GM21515 (cell line): ENCODE data around the gene MSRB3.

Experiments
- ATAC-seq: cut with Tn5 transposase; IDR thresholded peaks from one replicate; pipeline ENCODE4 v1.9.1; 2021; ENCODE audit not compliant: unreplicated experiment

The MSRB3 gene

GRCh38 chr12:65324056-65324455 lies 45.6 kb downstream of the MSRB3 start:
- ATAC-seq: no peak

DNA sequence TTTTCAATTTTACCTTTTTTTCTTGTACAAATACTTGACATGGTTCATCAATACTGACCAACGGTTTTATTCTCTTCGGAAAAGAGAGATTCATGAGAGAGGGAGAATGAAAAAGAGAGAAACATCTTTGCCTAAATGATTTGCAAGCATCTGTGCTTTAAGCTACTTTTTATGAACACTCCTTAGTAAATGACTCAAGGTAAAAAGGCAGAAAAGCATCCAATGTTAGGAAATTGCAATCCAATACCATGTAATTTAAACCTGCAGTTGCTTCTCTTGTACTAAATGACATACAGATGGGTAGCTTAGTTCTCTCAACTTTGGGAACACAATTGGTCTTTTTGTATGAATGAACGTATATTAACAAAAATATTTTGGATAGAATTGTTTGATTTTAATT lies 46.1 kb downstream of the MSRB3 start:
- ATAC-seq: no peak

- no peak for ATAC-seq
Measured at GRCh38 chr12:65325183-65325582, 46.7 kb downstream of the MSRB3 start.

GRCh38 chr12:65326616-65327015 lies 48.1 kb downstream of the MSRB3 start:
- ATAC-seq: no peak

DNA sequence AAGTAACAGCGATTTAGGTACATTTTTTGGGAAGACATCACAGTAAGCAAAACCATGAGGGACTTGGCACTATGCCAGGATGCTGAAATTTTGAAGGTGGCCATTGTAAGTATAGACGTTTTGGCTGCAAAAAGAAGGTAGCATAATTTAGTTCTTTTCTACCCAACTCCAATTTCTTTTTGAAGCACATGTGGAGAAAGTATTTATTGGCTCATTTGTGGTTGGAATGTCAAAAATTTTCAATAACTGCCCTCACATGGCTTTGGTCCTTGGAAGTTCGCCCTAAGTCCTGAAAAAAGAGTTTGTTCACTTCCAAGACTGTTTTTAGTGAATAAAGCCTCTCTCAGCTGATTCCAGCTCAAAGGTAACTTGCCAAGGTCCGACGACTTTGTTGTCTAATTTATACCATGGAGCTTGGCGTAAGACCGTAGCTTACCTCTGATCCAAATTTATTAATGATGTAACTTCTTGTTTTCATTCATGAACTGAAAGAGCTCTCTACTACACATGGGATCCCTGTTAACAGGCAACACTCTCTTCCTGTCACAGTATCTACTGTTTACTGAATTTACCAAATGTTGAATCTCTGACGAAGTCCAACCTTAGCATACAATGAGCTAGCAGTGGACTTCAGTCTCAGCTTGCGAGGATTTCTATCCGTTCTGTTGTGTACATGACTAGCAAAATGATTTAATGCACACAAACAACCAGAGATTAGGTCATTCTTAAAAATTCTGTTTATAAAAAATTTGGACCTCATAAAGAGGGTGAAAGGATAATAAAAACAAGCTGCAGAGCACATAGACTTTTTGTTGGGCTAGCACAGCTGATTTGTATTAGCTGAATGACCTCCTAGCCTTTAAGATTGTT lies 49.0 kb downstream of the MSRB3 start:
- ATAC-seq: no peak

DNA sequence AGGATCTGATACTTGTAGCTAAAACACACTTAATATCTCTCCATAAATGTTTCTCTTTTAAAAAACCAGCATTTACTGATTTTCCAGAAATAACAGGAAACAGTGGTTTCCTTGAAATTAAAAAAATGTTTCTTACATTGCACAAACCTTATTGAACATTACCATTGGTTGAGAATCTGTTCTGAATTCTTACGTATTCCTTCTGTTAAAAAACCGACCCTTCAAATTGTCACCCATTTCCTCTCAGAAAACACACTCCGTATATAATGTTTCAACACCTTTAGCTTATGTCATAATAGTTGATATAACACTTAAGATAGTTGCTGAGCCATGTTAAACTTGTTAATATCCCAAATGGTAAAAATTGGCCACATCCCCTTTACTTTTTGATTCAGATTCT lies 51.2 kb downstream of the MSRB3 start:
- no peak for ATAC-seq

GRCh38 chr12:65330331-65330730 lies 51.8 kb downstream of the MSRB3 start:
- ATAC-seq: no peak

DNA sequence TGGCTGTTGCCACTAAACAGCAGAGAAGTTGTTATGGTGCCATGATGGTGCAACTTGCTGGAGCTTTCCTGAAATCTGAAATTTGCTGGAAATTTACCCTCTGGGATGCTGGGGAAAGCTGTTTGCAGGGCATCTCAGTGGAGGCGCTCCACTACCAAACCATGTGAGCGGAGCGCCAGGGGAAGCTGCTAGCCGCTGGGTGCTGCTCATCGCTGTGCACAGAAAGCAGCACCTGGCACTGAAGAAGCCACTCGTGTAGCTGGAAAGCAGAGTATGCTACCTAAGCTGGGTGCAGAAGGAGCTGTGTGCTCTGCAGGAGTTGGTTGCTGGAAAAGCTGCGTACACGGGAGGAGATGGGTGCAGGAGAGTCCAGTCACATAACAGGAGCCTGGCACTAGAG lies 53.0 kb downstream of the MSRB3 start:
- ATAC-seq: no peak

DNA sequence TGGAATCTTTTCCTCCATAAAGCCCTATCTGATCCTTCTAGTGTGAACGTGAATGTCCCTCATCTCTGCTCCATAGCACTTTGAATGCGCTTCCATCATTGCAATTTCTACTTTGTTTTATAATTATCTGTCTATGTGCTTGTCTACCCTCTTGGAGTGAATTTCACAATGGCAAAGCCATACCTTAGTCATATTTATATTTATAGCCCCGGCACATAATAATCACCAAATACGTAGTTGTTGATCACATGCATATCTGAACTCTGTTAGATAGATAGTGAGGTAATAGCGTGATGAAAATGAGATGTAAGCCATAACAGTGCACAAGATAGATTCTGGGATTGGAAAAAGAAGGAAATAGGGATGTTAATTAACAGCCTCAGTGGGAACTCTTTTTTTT lies 55.2 kb downstream of the MSRB3 start:
- ATAC-seq: no peak

DNA sequence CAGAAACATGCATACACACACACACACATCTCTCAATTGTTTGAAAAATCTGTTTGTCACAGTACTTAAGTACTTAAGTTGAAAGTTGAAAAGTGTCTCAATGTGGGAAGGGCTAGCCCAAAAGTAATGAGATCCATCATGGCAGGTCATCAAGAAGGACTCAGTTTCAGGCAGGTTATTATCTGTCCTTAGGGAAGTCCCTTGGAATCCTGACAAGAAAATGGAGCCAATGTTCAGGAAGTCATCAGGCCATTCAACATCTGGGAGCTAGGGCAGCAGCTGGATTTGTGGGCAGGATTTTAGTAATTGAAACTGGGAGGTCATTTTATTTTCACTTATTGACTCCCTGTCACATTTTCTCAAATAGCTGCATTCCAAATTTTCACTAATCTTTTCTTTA lies 56.0 kb downstream of the MSRB3 start:
- no peak for ATAC-seq

GRCh38 chr12:65335021-65335714 lies 56.7 kb downstream of the MSRB3 start:
- ATAC-seq: no peak

GRCh38 chr12:65335981-65336380 lies 57.5 kb downstream of the MSRB3 start:
- no peak for ATAC-seq

GRCh38 chr12:65339161-65339560 lies 60.7 kb downstream of the MSRB3 start:
- no peak for ATAC-seq

DNA sequence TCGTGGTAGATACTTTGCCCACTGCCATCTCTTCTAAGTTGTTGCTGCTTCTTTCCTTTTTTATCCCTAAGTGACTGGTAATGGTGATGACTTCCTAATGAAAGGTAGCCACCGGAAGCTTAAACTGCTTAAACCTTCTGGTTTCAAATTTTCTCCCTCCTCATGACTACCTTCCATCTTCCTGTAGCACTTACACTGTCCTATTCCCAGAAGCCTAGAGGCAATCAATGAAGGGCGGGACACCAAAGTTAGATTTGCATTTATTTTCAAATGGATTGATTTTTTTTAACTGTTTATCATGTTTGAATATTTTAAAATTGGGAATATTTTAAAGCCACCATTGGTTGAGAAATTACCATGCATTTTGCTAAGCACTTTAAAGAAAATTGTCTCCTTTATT lies 64.7 kb downstream of the MSRB3 start:
- ATAC-seq: no peak

GRCh38 chr12:65343801-65344200 lies 65.3 kb downstream of the MSRB3 start:
- no peak for ATAC-seq

DNA sequence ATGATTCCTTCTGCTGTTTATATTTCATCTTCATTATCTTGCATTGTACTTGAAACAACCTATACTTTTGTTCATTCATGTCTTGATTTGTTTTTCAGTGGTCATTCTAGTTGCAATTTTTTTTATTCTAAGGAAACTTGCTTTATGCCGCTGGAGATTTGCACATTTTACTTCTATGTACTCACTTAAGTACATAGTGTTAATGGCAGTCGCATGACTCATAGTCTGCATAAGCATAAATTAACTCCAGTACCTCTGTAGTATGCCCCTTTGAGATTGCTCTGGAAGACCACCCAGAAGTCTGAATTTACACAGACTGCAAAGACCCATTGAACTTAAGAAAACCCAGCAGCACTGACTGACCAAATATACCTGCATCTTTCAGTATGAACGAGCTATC lies 77.0 kb downstream of the MSRB3 start:
- ATAC-seq: no peak

DNA sequence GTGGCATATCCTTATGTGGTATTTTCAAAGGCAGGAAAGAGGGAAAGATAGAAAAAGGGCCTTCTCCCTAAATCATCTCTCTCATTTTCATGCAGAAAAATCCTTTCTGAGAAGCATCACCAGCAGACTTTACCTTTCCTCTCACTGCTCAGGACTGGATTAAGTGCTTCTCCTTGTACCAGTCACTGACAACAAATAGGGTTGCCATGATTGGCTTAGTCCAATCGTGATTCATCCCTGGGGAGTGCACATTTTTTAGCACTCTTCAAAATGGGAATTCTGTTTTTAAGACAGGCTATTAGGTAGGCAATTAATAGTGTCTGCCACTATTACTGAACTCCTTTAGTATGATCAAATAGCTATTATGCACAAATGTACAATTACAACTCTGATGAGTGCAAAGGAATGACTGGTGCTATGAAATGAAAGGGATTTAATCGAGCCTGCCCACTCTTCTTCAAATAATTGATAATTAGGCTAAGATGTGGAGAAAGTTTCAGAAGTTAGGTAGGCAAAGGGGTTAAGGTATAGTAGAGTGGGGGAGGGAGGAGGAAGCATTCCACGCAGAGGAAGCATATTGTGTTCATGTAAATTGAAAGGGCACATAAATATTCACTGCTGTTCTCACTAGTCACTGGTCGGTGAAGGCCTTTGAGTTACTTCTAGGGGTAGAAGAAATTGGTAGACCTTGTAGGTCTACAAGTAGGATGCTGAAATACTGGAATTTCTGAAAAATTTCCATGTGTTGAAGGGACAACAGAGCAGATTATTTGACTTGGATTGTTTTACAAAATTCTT lies 84.0 kb downstream of the MSRB3 start:
- ATAC-seq: no peak

GRCh38 chr12:65364046-65364445 lies 85.6 kb downstream of the MSRB3 start:
- no peak for ATAC-seq

GRCh38 chr12:65367396-65367795 lies 88.9 kb downstream of the MSRB3 start:
- ATAC-seq: no peak

- ATAC-seq: no peak
Measured at GRCh38 chr12:65368055-65368454, 89.6 kb downstream of the MSRB3 start.

DNA sequence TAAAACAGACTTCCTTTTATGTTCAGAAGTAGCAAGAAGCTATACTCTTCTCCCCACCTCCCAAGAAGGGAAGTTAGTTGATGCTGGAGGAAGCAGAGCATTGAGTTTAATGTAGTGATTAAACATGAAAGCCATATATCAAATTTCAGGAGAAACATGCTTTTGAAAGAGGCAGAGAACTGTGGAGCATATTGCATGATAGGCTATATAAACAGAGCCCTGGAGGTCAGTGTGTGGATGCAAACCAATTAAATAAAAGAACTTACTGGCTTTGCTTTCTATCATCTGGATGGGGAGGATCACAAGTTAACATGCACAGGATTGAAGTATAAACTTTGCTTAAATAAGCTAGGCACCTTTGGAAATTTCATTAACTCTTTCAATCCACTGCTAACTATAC lies 94.1 kb downstream of the MSRB3 start:
- ATAC-seq: no peak

DNA sequence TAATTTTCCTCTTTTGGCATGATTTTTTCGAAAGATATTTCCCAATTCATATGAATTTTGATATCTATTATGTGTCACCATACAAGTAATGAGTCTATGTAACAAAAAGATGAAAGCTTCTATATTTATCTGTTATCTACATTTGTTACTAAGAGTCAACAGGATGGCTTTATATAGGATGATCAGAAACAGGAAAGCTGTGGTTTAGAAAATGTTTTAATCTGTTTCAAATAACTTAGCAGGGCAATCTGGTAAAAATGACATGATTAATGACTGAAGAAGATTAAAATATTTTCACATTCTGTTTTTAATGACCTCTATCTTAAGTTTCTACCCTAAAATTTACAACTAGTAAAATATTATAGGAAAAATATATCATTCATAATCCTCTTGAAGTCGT lies 105.8 kb downstream of the MSRB3 start:
- ATAC-seq: no peak
